ENCODE measurements around the gene ITPA.

ITPA gene

DNA sequence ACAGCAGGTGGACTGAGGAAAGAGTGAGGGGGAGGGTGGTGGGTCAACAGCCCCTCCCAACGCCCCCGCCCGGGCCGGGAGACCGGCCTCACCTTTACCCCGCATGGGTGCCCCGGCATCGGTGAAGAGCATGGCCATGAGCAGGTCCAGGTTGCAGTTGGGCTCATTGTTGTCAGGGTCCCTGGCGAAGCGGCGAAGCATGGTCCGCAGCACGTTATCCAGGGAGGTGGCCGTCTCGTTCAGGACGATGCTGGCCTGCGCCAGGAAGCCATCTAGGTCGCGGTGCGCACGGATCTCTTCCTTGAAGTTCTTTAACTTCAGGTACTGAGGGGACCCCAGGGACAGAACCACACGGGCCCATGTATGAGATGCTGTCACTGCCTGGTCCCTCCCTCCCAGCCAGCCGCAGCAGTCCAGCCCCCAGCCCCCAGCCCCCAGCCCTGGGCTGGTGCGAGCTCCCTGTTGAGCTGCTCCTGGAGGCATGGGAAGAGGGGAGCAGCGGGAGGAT is 24.7 kb downstream of the ITPA start:
- CTCF ChIA-PET, result no interaction called here
- Histone ChIP-seq H3K27ac (ENCODE audit: insufficient read depth in 1 of 2, low read depth in 1 of 2, low read length in 2 of 2, poor library complexity in 1 of 2, severe bottlenecking in 2 of 2) (no peak overlapping the region), H3K4me3 (ENCODE audit: control insufficient read depth in 1 of 7, extremely low read depth in 1 of 7, insufficient read depth in 4 of 7, low read depth in 2 of 7, low read length in 6 of 7) (no peak overlapping the region), H3K36me3 (ENCODE audit: control insufficient read depth in 4 of 4, insufficient read depth in 4 of 4, low read length in 3 of 4) (no peaks in the 10 kb centered on the region), H3K27me3 (replicated peaks in 2 of 5; ENCODE audit: control insufficient read depth in 4 of 5, insufficient read depth in 5 of 5, low read length in 4 of 5) (peaks cover 0 to 43% (median 15%) of the 10 kb centered on the region in 5 experiments), H3K9me3 (ENCODE audit: control extremely low read depth in 1 of 5, control insufficient read depth in 4 of 5, insufficient read depth in 2 of 5, low read depth in 1 of 5, low read length in 4 of 5) (no peaks in the 10 kb centered on the region), H3K4me1 (ENCODE audit: control extremely low read depth in 1 of 4, control insufficient read depth in 4 of 4, insufficient read depth in 4 of 4, low read length in 3 of 4) (peaks cover 0 to 15% (median 12%) of the 10 kb centered on the region in 4 experiments)
- DNase-seq, result no peak
- POLR2A ChIA-PET, result no interaction called here
- WGBS (ENCODE audit: insufficient coverage), result 96% methylated on average over 23 of the region's 25 CpGs

DNA sequence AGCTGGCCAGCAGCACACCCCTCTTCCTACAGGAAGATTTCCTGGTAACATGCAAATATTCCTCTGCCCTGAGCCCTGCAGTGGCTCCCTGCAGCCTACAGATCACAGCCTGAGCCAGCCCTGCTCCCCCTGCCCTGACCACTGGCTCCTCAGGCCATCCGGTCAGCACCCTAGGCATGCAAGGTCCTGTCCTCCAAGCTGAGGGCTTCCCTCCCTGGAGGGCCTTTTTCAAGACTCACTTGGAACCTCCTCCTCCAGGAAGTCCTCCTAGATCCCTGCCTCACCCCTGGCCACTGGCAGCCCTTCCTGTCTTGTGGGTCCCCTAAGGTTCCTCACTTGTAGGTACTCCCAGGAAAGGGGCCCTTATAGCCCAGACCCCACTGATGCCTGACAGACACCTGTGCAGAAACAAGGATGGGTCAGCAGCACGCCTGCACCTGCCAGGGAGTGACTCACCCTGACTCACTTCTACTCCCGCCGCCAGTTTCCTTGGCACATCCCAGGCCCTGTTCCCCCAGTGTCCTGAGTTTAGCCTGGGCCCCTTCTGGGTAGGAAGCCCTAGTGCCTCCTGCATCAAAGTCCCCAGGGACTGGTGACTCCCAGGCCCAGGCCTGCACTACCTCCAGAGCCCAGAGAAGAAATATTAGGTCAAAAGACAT is 26.5 kb downstream of the ITPA start:
- H3K27me3 ChIP-seq (replicated peaks in 2 of 5; ENCODE audit: control insufficient read depth in 4 of 5, insufficient read depth in 5 of 5, low read length in 4 of 5), result peaks cover 0 to 60% (median 27%) of the 10 kb centered on the region in 5 experiments
- H3K36me3 ChIP-seq (ENCODE audit: control insufficient read depth in 4 of 4, insufficient read depth in 4 of 4, low read length in 3 of 4), result no peaks in the 10 kb centered on the region
- no peak overlapping the region for H3K4me3 ChIP-seq (ENCODE audit: control insufficient read depth in 1 of 7, extremely low read depth in 1 of 7, insufficient read depth in 4 of 7, low read depth in 2 of 7, low read length in 6 of 7)
- CTCF ChIA-PET, result interaction anchor here (0.9 to 1.5 kb wide), 3 partner anchors 18 to 36 kb away, joined by 3 read pairs; no protein-coding TSS in a partner anchor
- H3K9me3 ChIP-seq (ENCODE audit: control extremely low read depth in 1 of 5, control insufficient read depth in 4 of 5, insufficient read depth in 2 of 5, low read depth in 1 of 5, low read length in 4 of 5), result no peaks in the 10 kb centered on the region
- H3K27ac ChIP-seq (ENCODE audit: insufficient read depth in 1 of 2, low read depth in 1 of 2, low read length in 2 of 2, poor library complexity in 1 of 2, severe bottlenecking in 2 of 2), result no peak overlapping the region
- WGBS (ENCODE audit: insufficient coverage), result 94% methylated on average over 3 of the region's 4 CpGs
- H3K4me1 ChIP-seq (ENCODE audit: control extremely low read depth in 1 of 4, control insufficient read depth in 4 of 4, insufficient read depth in 4 of 4, low read length in 3 of 4), result peaks cover 0 to 25% (median 22%) of the 10 kb centered on the region in 4 experiments
- POLR2A ChIA-PET, result no interaction called here
- DNase-seq, result no peak

DNA sequence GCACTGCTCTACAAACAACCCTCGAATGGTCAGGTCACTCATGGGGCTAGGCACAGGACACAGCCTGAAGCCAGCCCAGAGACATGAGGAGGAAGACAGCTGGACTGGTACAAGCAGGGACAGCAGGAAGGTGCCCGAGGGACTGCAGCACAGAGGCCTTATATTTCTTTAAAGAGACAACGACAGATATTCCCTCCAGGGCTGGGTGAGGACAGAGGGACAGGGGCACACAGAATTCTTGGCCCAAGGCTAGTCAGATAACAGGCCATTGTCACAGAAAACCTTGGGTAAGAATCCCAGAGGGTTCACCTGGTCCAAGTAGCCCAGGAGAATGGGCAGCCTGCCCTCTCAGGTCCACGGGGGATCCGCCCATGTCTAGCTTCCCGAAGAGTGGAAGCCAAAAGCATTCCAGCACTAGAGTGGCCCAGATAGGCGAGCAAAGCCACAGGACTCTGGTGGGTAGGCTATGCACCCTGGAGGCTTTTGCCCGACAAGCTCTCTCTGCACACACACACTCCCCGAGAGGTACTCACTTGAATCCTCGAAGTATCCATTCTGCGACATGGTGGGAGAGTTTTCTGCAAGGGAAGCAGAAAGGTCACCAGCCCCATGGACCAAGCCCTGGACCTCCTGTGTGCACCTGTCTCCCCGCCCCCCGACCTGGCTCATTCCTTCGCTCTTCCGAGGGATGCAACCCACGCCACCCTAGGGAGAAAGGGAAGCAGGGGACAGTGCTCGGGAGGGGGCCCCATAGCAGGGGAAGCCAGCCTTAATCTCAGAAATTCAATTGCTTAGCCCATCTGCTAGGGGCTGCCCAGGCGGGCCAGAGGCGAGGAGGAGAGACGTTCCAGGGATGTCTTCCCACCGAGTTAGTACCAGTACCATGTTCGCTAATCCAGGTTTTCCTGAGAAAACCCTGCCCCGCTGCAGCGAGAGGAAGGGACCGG is 28.0 kb downstream of the ITPA start:
- ChIA-PET POLR2A (no interaction called here), CTCF (interaction anchor here (0.9 to 1.5 kb wide), 3 partner anchors 14 to 37 kb away, joined by 3 read pairs; no protein-coding TSS in a partner anchor)
- Histone ChIP-seq H3K36me3 (ENCODE audit: control insufficient read depth in 4 of 4, insufficient read depth in 4 of 4, low read length in 3 of 4) (no peaks in the 10 kb centered on the region), H3K4me3 (ENCODE audit: control insufficient read depth in 1 of 7, extremely low read depth in 1 of 7, insufficient read depth in 4 of 7, low read depth in 2 of 7, low read length in 6 of 7) (peak overlapping the region in 1 of 7 experiments; percentile 73), H3K9me3 (ENCODE audit: control extremely low read depth in 1 of 5, control insufficient read depth in 4 of 5, insufficient read depth in 2 of 5, low read depth in 1 of 5, low read length in 4 of 5) (no peaks in the 10 kb centered on the region), H3K4me1 (ENCODE audit: control extremely low read depth in 1 of 4, control insufficient read depth in 4 of 4, insufficient read depth in 4 of 4, low read length in 3 of 4) (peaks cover 0 to 25% (median 22%) of the 10 kb centered on the region in 4 experiments), H3K27ac (ENCODE audit: insufficient read depth in 1 of 2, low read depth in 1 of 2, low read length in 2 of 2, poor library complexity in 1 of 2, severe bottlenecking in 2 of 2) (no peak overlapping the region), H3K27me3 (replicated peaks in 2 of 5; ENCODE audit: control insufficient read depth in 4 of 5, insufficient read depth in 5 of 5, low read length in 4 of 5) (peaks cover 0 to 73% (median 32%) of the 10 kb centered on the region in 5 experiments)
- WGBS (ENCODE audit: insufficient coverage), result 73% methylated on average over 22 of the region's 25 CpGs
- DNase-seq, result no peak

- DNase-seq, result peak in 1 of 3 donors; percentile 50
- 2% methylated on average over 35 of the region's 59 CpGs for WGBS (ENCODE audit: insufficient coverage)
- peaks cover 0 to 25% (median 22%) of the 10 kb centered on the region in 4 experiments for H3K4me1 ChIP-seq (ENCODE audit: control extremely low read depth in 1 of 4, control insufficient read depth in 4 of 4, insufficient read depth in 4 of 4, low read length in 3 of 4)
- ChIA-PET POLR2A (no interaction called here), CTCF (no interaction called here)
- peaks cover 0 to 77% (median 32%) of the 10 kb centered on the region in 5 experiments for H3K27me3 ChIP-seq (replicated peaks in 2 of 5; ENCODE audit: control insufficient read depth in 4 of 5, insufficient read depth in 5 of 5, low read length in 4 of 5)
- H3K4me3 ChIP-seq (ENCODE audit: control insufficient read depth in 1 of 7, extremely low read depth in 1 of 7, insufficient read depth in 4 of 7, low read depth in 2 of 7, low read length in 6 of 7), result peak overlapping the region; percentile 13 to 73 (median 64)
- no peaks in the 10 kb centered on the region for H3K36me3 ChIP-seq (ENCODE audit: control insufficient read depth in 4 of 4, insufficient read depth in 4 of 4, low read length in 3 of 4)
- H3K27ac ChIP-seq (ENCODE audit: insufficient read depth in 1 of 2, low read depth in 1 of 2, low read length in 2 of 2, poor library complexity in 1 of 2, severe bottlenecking in 2 of 2), result no peak overlapping the region
- no peaks in the 10 kb centered on the region for H3K9me3 ChIP-seq (ENCODE audit: control extremely low read depth in 1 of 5, control insufficient read depth in 4 of 5, insufficient read depth in 2 of 5, low read depth in 1 of 5, low read length in 4 of 5)
Observed at GRCh38 chr20:3237958-3238615, 28.8 kb downstream of the ITPA start.

GRCh38 chr20:3238616-3239025 is 29.3 kb downstream of the ITPA start:
- no peak overlapping the region for H3K27ac ChIP-seq (ENCODE audit: insufficient read depth in 1 of 2, low read depth in 1 of 2, low read length in 2 of 2, poor library complexity in 1 of 2, severe bottlenecking in 2 of 2)
- no peaks in the 10 kb centered on the region for H3K9me3 ChIP-seq (ENCODE audit: control extremely low read depth in 1 of 5, control insufficient read depth in 4 of 5, insufficient read depth in 2 of 5, low read depth in 1 of 5, low read length in 4 of 5)
- no peaks in the 10 kb centered on the region for H3K36me3 ChIP-seq (ENCODE audit: control insufficient read depth in 4 of 4, insufficient read depth in 4 of 4, low read length in 3 of 4)
- peaks cover 0 to 25% (median 22%) of the 10 kb centered on the region in 4 experiments for H3K4me1 ChIP-seq (ENCODE audit: control extremely low read depth in 1 of 4, control insufficient read depth in 4 of 4, insufficient read depth in 4 of 4, low read length in 3 of 4)
- 0% methylated on average over 38 of the region's 48 CpGs for WGBS (ENCODE audit: insufficient coverage)
- CTCF ChIA-PET, result interaction anchor here (1.7 to 2.1 kb wide), 2 partner anchors 15 to 20 kb away, joined by 3 to 5 read pairs; no protein-coding TSS in a partner anchor
- peak overlapping the region; percentile 40 to 73 (median 64) for H3K4me3 ChIP-seq (ENCODE audit: control insufficient read depth in 1 of 7, extremely low read depth in 1 of 7, insufficient read depth in 4 of 7, low read depth in 2 of 7, low read length in 6 of 7)
- peaks cover 0 to 80% (median 32%) of the 10 kb centered on the region in 5 experiments for H3K27me3 ChIP-seq (replicated peaks in 2 of 5; ENCODE audit: control insufficient read depth in 4 of 5, insufficient read depth in 5 of 5, low read length in 4 of 5)
- POLR2A ChIA-PET, result interaction anchor here (1.4 kb wide), 1 partner anchor 16 kb away, joined by 4 read pairs; no protein-coding TSS in a partner anchor
- DNase-seq, result peak in 2 of 3 donors; percentile 59 to 67

DNA sequence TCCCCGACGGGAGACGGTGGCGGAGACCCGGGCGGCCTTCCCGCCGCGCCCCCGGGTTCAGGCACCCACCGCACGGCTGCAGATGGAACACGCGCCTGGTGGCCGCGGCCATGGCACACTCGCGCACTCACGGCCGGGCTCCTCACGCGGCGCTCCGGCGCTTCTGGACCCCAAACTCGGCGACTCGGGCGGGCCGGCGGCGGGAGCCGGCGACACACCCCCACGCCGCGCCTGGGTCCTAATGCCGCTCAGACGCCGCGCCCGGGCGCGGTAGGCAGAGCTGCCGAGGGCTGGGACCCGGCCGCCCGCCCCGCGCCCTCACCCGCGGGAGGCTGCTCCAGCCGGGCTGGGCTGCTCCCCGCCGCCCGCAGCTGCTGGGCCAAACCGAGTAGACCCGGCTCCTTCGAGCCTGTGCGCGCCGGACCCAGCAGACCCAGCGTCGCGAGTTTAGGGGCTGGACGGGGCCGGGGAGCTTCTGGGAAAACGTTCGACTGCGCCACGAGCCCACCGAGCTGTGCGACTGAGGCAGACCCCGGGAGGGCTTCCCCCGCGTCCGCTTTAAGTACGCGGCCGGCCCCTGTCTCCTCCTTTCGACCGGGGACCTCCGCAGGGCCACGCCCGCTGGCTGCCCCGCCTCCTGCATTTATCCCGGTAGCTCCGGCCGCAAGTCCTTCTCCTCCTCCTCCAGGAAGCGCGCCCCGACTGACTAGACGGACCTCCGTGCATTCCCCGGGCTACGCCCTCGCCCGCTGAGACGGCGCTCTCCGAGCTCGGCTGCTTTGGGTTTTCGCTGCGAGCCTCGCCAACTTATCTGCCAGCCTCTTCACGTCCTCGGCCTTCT is 29.9 kb downstream of the ITPA start, which contains the start of gene SLC4A11:
TSS of gene SLC4A11 (minus strand) at position 165 of the 841 bp plus-strand sequence. CDS start at position 112, 53 bp downstream.
- Histone ChIP-seq H3K36me3 (ENCODE audit: control insufficient read depth in 4 of 4, insufficient read depth in 4 of 4, low read length in 3 of 4) (no peaks in the 10 kb centered on the region), H3K27ac (ENCODE audit: insufficient read depth in 1 of 2, low read depth in 1 of 2, low read length in 2 of 2, poor library complexity in 1 of 2, severe bottlenecking in 2 of 2) (no peak within 1 kb of the TSS), H3K27me3 (replicated peaks in 2 of 5; ENCODE audit: control insufficient read depth in 4 of 5, insufficient read depth in 5 of 5, low read length in 4 of 5) (peaks cover 0 to 83% (median 33%) of the 10 kb centered on the region in 5 experiments), H3K4me3 (ENCODE audit: control insufficient read depth in 1 of 7, extremely low read depth in 1 of 7, insufficient read depth in 4 of 7, low read depth in 2 of 7, low read length in 6 of 7) (peak within 1 kb of the TSS; percentile 40 to 73 (median 64)), H3K4me1 (ENCODE audit: control extremely low read depth in 1 of 4, control insufficient read depth in 4 of 4, insufficient read depth in 4 of 4, low read length in 3 of 4) (peaks cover 0 to 25% (median 22%) of the 10 kb centered on the region in 4 experiments), H3K9me3 (ENCODE audit: control extremely low read depth in 1 of 5, control insufficient read depth in 4 of 5, insufficient read depth in 2 of 5, low read depth in 1 of 5, low read length in 4 of 5) (no peaks in the 10 kb centered on the region)
- POLR2A ChIA-PET, result interaction anchor here (1.4 kb wide), 1 partner anchor 16 kb away, joined by 4 read pairs; no protein-coding TSS in a partner anchor
- 1% methylated on average over 81 of the region's 107 CpGs for WGBS (ENCODE audit: insufficient coverage)
- CTCF ChIA-PET, result interaction anchor here (0.9 to 2.1 kb wide), 3 partner anchors 16 to 22 kb away, joined by 3 to 5 read pairs (median 3); no protein-coding TSS in a partner anchor
- peak in 1 of 3 donors; percentile 44 for DNase-seq

Data from common myeloid progenitor, CD34-positive (primary cell).